Tibial nerve (tissue), 4 donors: ENCODE results near the gene LACTBL1. TPM values are rescaled to one million over a fixed set of nuclear protein-coding genes. Genes with fewer than 3 reads are reported as not detected.

Experiments used
- DNase-seq, 2 donors: peaks; one replicate each; pipeline ENCODE4 v3.0.0-alpha.2; 2019; ENCODE audit warnings: low spot score in 2 of 2
- H3K27ac ChIP-seq, 4 donors: fragments of 200-600 bp; sonication (generic) in 3 of 4; one replicate each; pipeline ENCODE4 v1.5.1; 2017 to 2019; ENCODE audit warnings: mild to moderate bottlenecking in 1 of 4
- H3K27me3 ChIP-seq, 2 donors: fragments of 200-600 bp; sonication (generic) in 1 of 2; one replicate each; pipeline versions ENCODE4 v1.5.1 to v1.6.0; 2017 to 2019
- H3K36me3 ChIP-seq, 3 donors: fragments of 200-600 bp; sonication (generic); one replicate each; pipeline ENCODE4 v1.5.1; 2018 to 2019
- H3K4me1 ChIP-seq, 4 donors: fragments of 200-600 bp; sonication (generic) in 3 of 4; one replicate each; pipeline ENCODE4 v1.5.1; 2017 to 2019
- H3K4me3 ChIP-seq, 4 donors: fragments of 200-600 bp; sonication (generic) in 3 of 4; one replicate each; pipeline ENCODE4 v1.5.1; 2017 to 2019; ENCODE audit warnings: mild to moderate bottlenecking in 1 of 4, moderate library complexity in 1 of 4
- H3K9me3 ChIP-seq, 4 donors: fragments of 200-600 bp; sonication (generic) in 3 of 4; one replicate each; pipeline ENCODE4 v1.5.1; 2017 to 2019
- EP300 ChIP-seq, 2 donors: sonication (generic); formaldehyde crosslinking; IDR thresholded peaks; one replicate each; pipeline ENCODE4 v1.6.1; 2017; ENCODE audit warnings: antibody characterized with exemption in 2 of 2, mild to moderate bottlenecking in 1 of 2
- POLR2A ChIP-seq, 2 donors: fragments of 450-650 bp; IDR thresholded peaks; one replicate each; pipeline ENCODE4 v1.6.1; 2017; ENCODE audit warnings: antibody characterized with exemption in 2 of 2, mild to moderate bottlenecking in 2 of 2, moderate library complexity in 2 of 2
- WGBS, 2 donors: methylation state at CpG; one replicate each; pipeline ENCODE4 v1.1.5; 2018; 5-methylcytosine and 5-hydroxymethylcytosine counted together
- total RNA-seq, 4 donors: library from RNA; depleted of rRNA; stranded (reverse); fragments of >200 nt; gene quantifications; one replicate each; pipeline ENCODE4 v1.1.0, GENCODE V29; 2016
- TF ChIP-seq, protein P1 (sequence below), 5 experiments: fragments of 200-600 bp in 3 of 5; fragments of 450-650 bp in 2 of 5; sonication (generic) in 3 of 5; IDR thresholded peaks; one replicate each; pipeline ENCODE4 v1.5.1; 2016 to 2019; ENCODE audit warnings: antibody characterized with exemption in 5 of 5, mild to moderate bottlenecking in 3 of 5, moderate library complexity in 2 of 5

Gene LACTBL1
- total RNA-seq, 4 donors from 2014 or later: not detected

DNA sequence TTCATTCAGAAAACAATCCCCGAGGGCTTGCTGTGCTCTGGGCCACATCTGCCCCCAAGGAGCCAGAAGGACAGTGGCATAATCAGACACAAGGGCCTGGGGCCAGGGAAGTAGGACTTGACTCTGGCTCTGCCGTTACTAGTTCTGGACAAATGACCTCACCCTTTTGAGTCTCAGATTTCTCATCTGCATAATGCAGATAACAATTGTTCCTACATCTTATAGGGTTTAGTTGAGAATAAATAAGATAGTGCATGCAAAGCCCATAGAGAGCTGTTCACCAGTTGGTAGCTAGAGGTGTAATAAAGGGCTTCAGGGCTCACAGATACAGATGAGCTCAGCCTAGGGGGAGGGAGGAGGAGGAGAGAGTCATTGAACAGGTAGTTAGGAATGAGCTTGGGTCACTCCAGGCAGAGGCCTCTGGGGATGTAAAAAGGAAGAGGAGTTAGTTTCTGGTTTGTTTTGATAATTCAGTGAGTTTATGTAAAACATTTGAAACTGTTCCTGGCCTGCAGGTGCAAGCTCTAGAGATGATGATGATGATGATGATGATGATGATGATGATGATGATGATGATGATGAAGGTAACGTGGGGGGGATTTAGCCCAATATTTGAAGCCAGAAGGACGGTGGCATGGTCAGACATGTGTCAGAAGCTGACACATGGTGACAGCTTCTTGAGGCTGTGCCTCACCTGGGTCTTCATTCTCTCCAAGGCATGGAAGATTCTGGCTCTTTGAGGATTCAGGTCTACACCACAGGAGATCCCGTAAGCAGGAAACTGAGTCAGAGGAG lies 858 bp downstream of the LACTBL1 start:
- WGBS, 2 donors: 60 to 64% methylated on average over 5 of the region's 5 CpGs
- Histone ChIP-seq H3K4me3 (no peak overlapping the region), H3K9me3 (peaks cover 0 to under 1% (median 0%) of the 10 kb centered on the region in 4 donors), H3K27ac (no peak overlapping the region), H3K36me3 (no peaks in the 10 kb centered on the region), H3K27me3 (peaks cover 0 to 48% of the 10 kb centered on the region in 2 donors), H3K4me1 (peaks cover 0 to 6% (median 0%) of the 10 kb centered on the region in 4 donors)
- DNase-seq: no peak
- no peak for TF ChIP-seq EP300 (IDR thresholded peaks at IDR 0.05)
- no peak for TF ChIP-seq POLR2A (IDR thresholded peaks at IDR 0.05)
- TF ChIP-seq, protein P1, sequence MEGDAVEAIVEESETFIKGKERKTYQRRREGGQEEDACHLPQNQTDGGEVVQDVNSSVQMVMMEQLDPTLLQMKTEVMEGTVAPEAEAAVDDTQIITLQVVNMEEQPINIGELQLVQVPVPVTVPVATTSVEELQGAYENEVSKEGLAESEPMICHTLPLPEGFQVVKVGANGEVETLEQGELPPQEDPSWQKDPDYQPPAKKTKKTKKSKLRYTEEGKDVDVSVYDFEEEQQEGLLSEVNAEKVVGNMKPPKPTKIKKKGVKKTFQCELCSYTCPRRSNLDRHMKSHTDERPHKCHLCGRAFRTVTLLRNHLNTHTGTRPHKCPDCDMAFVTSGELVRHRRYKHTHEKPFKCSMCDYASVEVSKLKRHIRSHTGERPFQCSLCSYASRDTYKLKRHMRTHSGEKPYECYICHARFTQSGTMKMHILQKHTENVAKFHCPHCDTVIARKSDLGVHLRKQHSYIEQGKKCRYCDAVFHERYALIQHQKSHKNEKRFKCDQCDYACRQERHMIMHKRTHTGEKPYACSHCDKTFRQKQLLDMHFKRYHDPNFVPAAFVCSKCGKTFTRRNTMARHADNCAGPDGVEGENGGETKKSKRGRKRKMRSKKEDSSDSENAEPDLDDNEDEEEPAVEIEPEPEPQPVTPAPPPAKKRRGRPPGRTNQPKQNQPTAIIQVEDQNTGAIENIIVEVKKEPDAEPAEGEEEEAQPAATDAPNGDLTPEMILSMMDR (IDR thresholded peaks at IDR 0.05): no peak

DNA sequence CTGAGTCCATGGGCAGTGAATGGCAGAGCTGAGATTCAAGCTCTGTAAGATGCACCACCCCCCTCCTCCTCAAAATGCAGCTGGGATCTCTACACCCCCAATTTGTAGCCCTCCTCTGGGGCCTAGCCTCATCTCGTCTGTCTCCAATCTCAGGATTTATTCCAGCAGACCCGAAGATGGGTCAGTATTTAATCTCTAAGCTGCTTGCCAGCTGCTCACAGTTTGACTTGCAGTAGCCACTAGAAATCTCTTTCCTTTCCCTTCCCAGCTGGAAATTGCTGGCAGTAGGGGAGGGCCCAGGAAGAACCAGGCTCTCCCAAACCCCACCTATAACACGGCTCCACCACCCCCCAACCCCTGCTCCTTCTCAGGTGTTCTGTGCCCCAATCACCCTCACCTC lies 1.5 kb downstream of the LACTBL1 start:
- H3K9me3 ChIP-seq: peaks cover 0 to 7% (median 0%) of the 10 kb centered on the region in 4 donors
- no peak for DNase-seq
- TF ChIP-seq EP300 (IDR thresholded peaks at IDR 0.05) (no peak), POLR2A (IDR thresholded peaks at IDR 0.05) (no peak)
- TF ChIP-seq, protein P1 (IDR thresholded peaks at IDR 0.05): no peak
- H3K4me1 ChIP-seq: peaks cover 0 to 6% (median 0%) of the 10 kb centered on the region in 4 donors
- peaks cover 0 to 51% of the 10 kb centered on the region in 2 donors for H3K27me3 ChIP-seq
- 45% methylated on average over 3 of the region's 3 CpGs for WGBS, 2 donors
- H3K27ac ChIP-seq: no peak overlapping the region
- no peak overlapping the region for H3K4me3 ChIP-seq
- H3K36me3 ChIP-seq: no peaks in the 10 kb centered on the region

DNA sequence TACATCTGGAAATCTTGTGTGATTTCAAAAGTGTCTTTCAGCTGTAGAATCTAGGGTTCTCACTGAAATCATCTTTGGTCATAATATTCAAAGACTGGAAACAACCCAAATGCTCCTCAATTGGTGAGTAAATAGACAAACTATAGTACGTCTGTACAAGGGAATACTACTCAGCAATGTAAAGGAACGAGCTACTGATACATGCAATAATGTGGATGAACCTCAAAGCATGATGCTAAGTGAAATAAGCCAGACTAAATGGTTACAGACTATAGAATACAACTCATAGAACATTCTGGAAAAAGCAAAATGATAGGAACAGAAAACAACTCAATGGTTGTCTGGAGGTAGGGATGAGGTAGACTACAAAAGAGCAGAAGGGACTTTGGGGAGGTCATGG lies 2.6 kb downstream of the LACTBL1 start:
- 86 to 91% methylated on average over 2 of the region's 2 CpGs for WGBS, 2 donors
- Histone ChIP-seq H3K4me1 (peaks cover 0 to 6% (median 0%) of the 10 kb centered on the region in 4 donors), H3K27me3 (peaks cover 0 to 55% of the 10 kb centered on the region in 2 donors), H3K27ac (no peak overlapping the region), H3K36me3 (no peaks in the 10 kb centered on the region), H3K9me3 (peaks cover 0 to 14% (median 0%) of the 10 kb centered on the region in 4 donors), H3K4me3 (no peak overlapping the region)
- DNase-seq: no peak
- TF ChIP-seq, protein P1 (IDR thresholded peaks at IDR 0.05): no peak

- peaks cover 0 to 14% (median 0%) of the 10 kb centered on the region in 4 donors for H3K9me3 ChIP-seq
- peaks cover 0 to 63% of the 10 kb centered on the region in 2 donors for H3K27me3 ChIP-seq
- peaks cover 0 to 6% (median 0%) of the 10 kb centered on the region in 4 donors for H3K4me1 ChIP-seq
- H3K27ac ChIP-seq: no peak overlapping the region
- H3K36me3 ChIP-seq: no peaks in the 10 kb centered on the region
- TF ChIP-seq EP300 (IDR thresholded peaks at IDR 0.05) (no peak), POLR2A (IDR thresholded peaks at IDR 0.05) (no peak)
- TF ChIP-seq, protein P1 (IDR thresholded peaks at IDR 0.05): no peak
- no peak for DNase-seq
- H3K4me3 ChIP-seq: no peak overlapping the region
- WGBS, 2 donors: 2 to 8% methylated on average over 5 of the region's 5 CpGs
These were observed 3.4 kb downstream of the LACTBL1 start for GRCh38 chr1:22969304-22969709.

DNA sequence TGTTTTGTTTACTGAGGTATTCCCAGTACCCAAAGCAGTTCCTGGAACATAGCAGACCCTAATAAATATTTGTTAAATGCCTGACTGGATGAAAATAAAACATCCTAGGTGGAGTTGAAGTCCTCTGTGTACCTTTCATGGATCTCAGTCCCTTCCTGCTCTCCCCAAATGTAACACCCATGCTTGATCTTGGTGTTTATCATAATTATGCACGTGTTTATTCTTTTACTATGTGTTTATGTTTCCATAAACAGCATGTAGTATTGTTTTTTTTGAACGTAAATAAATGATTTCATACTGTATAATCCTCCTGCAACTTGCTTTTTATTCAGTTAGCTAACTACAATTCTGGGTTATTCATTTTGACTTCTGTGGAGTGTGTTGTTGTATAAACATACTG lies 4.8 kb downstream of the LACTBL1 start:
- TF ChIP-seq EP300 (IDR thresholded peaks at IDR 0.05): no peak
- TF ChIP-seq POLR2A (IDR thresholded peaks at IDR 0.05): no peak
- TF ChIP-seq, protein P1 (IDR thresholded peaks at IDR 0.05): no peak
- 64 to 68% methylated on average over 2 of the region's 2 CpGs for WGBS, 2 donors
- H3K4me1 ChIP-seq: peaks cover 0 to 6% (median 0%) of the 10 kb centered on the region in 4 donors
- peaks cover 0 to 68% of the 10 kb centered on the region in 2 donors for H3K27me3 ChIP-seq
- H3K36me3 ChIP-seq: no peaks in the 10 kb centered on the region
- H3K27ac ChIP-seq: no peak overlapping the region
- H3K9me3 ChIP-seq: peaks cover 0 to 14% (median 0%) of the 10 kb centered on the region in 4 donors
- H3K4me3 ChIP-seq: no peak overlapping the region
- DNase-seq: no peak
